GM19099 (cell line): ENCODE measurements around the gene SCP2.

Experiments used
- POLR2A ChIP-seq: IDR thresholded peaks from 3 replicates; pipeline ENCODE4 v1.6.1; 2011; ENCODE audit warnings: low read depth; ENCODE audit not compliant: insufficient read length; ENCODE audit errors: extremely low read depth

SCP2 gene

GRCh38 chr1:52996653-52997052 is 69.6 kb downstream of the SCP2 start:
- no peak for TF ChIP-seq POLR2A

- no peak for TF ChIP-seq POLR2A
Measured at GRCh38 chr1:53001128-53001527, 74.1 kb downstream of the SCP2 start.

GRCh38 chr1:53011175-53011574 is 84.1 kb downstream of the SCP2 start:
- no peak for TF ChIP-seq POLR2A

- TF ChIP-seq POLR2A = peak; percentile 66
Measured at GRCh38 chr1:53014791-53015507, 87.9 kb downstream of the SCP2 start.

- no peak for TF ChIP-seq POLR2A
Measured at GRCh38 chr1:53015508-53015860, 88.4 kb downstream of the SCP2 start.

- no peak for TF ChIP-seq POLR2A
Measured at GRCh38 chr1:53016705-53017104, 89.6 kb downstream of the SCP2 start.

GRCh38 chr1:53020588-53020987 is 93.5 kb downstream of the SCP2 start:
- TF ChIP-seq POLR2A = no peak

- no peak for TF ChIP-seq POLR2A
Measured at GRCh38 chr1:53022179-53022578, 95.1 kb downstream of the SCP2 start.

- TF ChIP-seq POLR2A = no peak
Measured at GRCh38 chr1:53023546-53023945, 96.5 kb downstream of the SCP2 start.

GRCh38 chr1:53024117-53024516 is 97.0 kb downstream of the SCP2 start:
- TF ChIP-seq POLR2A = no peak

- TF ChIP-seq POLR2A = no peak
Measured at GRCh38 chr1:53025034-53025768, 98.1 kb downstream of the SCP2 start.

- no peak for TF ChIP-seq POLR2A
Measured at GRCh38 chr1:53025769-53026112, 98.7 kb downstream of the SCP2 start.

GRCh38 chr1:53026254-53026653 is 99.2 kb downstream of the SCP2 start:
- no peak for TF ChIP-seq POLR2A

GRCh38 chr1:53031732-53032131 is 104.7 kb downstream of the SCP2 start:
- TF ChIP-seq POLR2A = no peak

- no peak for TF ChIP-seq POLR2A
Measured at GRCh38 chr1:53037159-53037558, 110.1 kb downstream of the SCP2 start.

- no peak for TF ChIP-seq POLR2A
Measured at GRCh38 chr1:53038566-53038965, 111.5 kb downstream of the SCP2 start.
